CD4-positive, alpha-beta T cell (primary cell): ENCODE results near the gene PSMB1. TPM values are rescaled to one million over a fixed set of nuclear protein-coding genes. Genes with fewer than 3 reads are reported as not detected.

Experiments
- ATAC-seq: fragments of 200-7000 bp; cut with Tn5 transposase; one replicate; pipeline ENCODE4 v1.10.0; 2022; ENCODE audit warnings: mild to moderate bottlenecking; ENCODE audit not compliant: poor library complexity
- CTCF ChIA-PET: fragments of 350-600 bp; sonication (Branson Sonifier 250); formaldehyde crosslinking; loops from one replicate; lab custom pipeline; 2021; ENCODE audit warnings: antibody characterized with exemption, inconsistent platforms; lab: Charles Lee
- POLR2A ChIA-PET: fragments of 350-600 bp; sonication (Branson Sonifier 250); formaldehyde crosslinking; loops from one replicate; lab custom pipeline; 2021; ENCODE audit warnings: antibody characterized with exemption, inconsistent platforms; lab: Charles Lee
- DNase-seq, 14 experiments: peaks; one replicate each; pipeline ENCODE4 v3.0.0-alpha.2; 2013 to 2020; ENCODE audit warnings: mixed read lengths in 2 of 14
- H3K27ac ChIP-seq, 2 donors: one replicate each; pipeline versions ENCODE4 v1.5.1 to v1.7.0; 2013; ENCODE audit warnings: low read length in 2 of 2, low read depth in 1 of 2, mild to moderate bottlenecking in 1 of 2
- H3K27me3 ChIP-seq, 2 experiments: 1 replicate in 1 of 2; 2 replicates in 1 of 2; pipeline versions ENCODE4 v1.6.1 to v1.7.0; 2013; ENCODE audit warnings: low read length in 2 of 2, control low read depth in 1 of 2, mild to moderate bottlenecking in 1 of 2, moderate library complexity in 1 of 2; ENCODE audit not compliant: insufficient read depth in 2 of 2, control insufficient read depth in 1 of 2
- H3K36me3 ChIP-seq: one replicate; pipeline ENCODE4 v1.6.1; 2013; ENCODE audit warnings: low read length, control low read depth; ENCODE audit not compliant: insufficient read depth
- H3K4me1 ChIP-seq: one replicate; pipeline ENCODE4 v1.6.1; 2013; ENCODE audit warnings: low read length, control low read depth; ENCODE audit not compliant: insufficient read depth
- H3K4me3 ChIP-seq: one replicate; pipeline ENCODE4 v1.5.1; 2013; ENCODE audit warnings: mild to moderate bottlenecking, low read length, moderate library complexity
- H3K9me3 ChIP-seq, 2 experiments: 1 replicate in 1 of 2; 2 replicates in 1 of 2; pipeline versions ENCODE4 v1.6.1 to v1.7.0; 2013; ENCODE audit warnings: low read length in 2 of 2, mild to moderate bottlenecking in 2 of 2, control low read depth in 1 of 2, moderate library complexity in 1 of 2; ENCODE audit not compliant: control insufficient read depth in 1 of 2, insufficient read depth in 1 of 2
- H3K27ac Mint-ChIP-seq: one replicate; pipeline ENCODE4 v1.8.0; 2020; ENCODE audit warnings: mixed read lengths
- H3K27me3 Mint-ChIP-seq: one replicate; pipeline ENCODE4 v1.8.0; 2021; ENCODE audit warnings: mixed read lengths
- H3K36me3 Mint-ChIP-seq: one replicate; pipeline ENCODE4 v1.8.0; 2021; ENCODE audit warnings: low read depth, mixed read lengths
- H3K4me1 Mint-ChIP-seq: one replicate; pipeline ENCODE4 v1.8.0; 2021; ENCODE audit warnings: low read depth, mixed read lengths
- H3K4me3 Mint-ChIP-seq: one replicate; pipeline ENCODE4 v1.8.0; 2020; ENCODE audit warnings: mild to moderate bottlenecking, mixed read lengths
- H3K9me3 Mint-ChIP-seq: one replicate; pipeline ENCODE4 v1.8.0; 2020; ENCODE audit warnings: mixed read lengths
- CTCF ChIP-seq: fragments of 200-600 bp; IDR thresholded peaks from one replicate; pipeline ENCODE4 v1.8.0; 2022; ENCODE audit warnings: antibody characterized with exemption, mild to moderate bottlenecking
- intact Hi-C, 2 experiments: fragments of 100-400 bp; cut with DNase I in 1 of 2; cut with micrococcal nuclease in 1 of 2; formaldehyde crosslinking; loops; one replicate each; pipeline versions ENCODE4 v1.15.1 to v1.9.0; 2023 to 2025; cut with DNase I, micrococcal nuclease
- total RNA-seq, 174 experiments: library from RNA in 2 of 174; stranded (reverse) in 2 of 174; gene quantifications; one replicate each; pipeline ENCODE4 v1.2.3 and lab custom pipeline; 2021 to 2026

Gene PSMB1
- total RNA-seq, 2 experiments from 2014 or later = 98.8 to 108 TPM

- Mint-ChIP-seq H3K36me3 (peaks cover 52% of the 10 kb centered on the region), H3K9me3 (no peaks in the 10 kb centered on the region), H3K4me3 (peak overlapping the region; percentile 97), H3K27me3 (no peaks in the 10 kb centered on the region), H3K4me1 (peaks cover 38% of the 10 kb centered on the region), H3K27ac (peak overlapping the region; percentile 96)
- intact Hi-C loops = loop anchor here (1.0 to 5.0 kb wide), 4 partner anchors 29 to 833 kb away; partner anchors contain the start of genes DYNLT2 (in 1 of the 2), ERMARD (in 1 of the 2), FAM120B (in 1 of the 2) and PSMB1 (in 1 of the 2)
- no peak for ATAC-seq
- ChIA-PET POLR2A (interaction anchor here (0.8 to 3.1 kb wide), 11 partner anchors 8 to 882 kb away, joined by 3 to 100 read pairs (median 5); partner anchors contain the start of genes C6orf120, DYNLT2, ERMARD and PHF10), CTCF (interaction anchor here (0.7 to 1.9 kb wide), 6 partner anchors 9 to 1371 kb away, joined by 3 to 9 read pairs (median 4); partner anchors contain the start of genes C6orf120, PSMB1, TBP and WDR27)
- Histone ChIP-seq H3K9me3 (no peaks in the 10 kb centered on the region), H3K36me3 (peaks cover 32% of the 10 kb centered on the region), H3K27ac (peak overlapping the region; percentile 65 to 69), H3K27me3 (no peaks in the 10 kb centered on the region), H3K4me1 (peaks cover 15% of the 10 kb centered on the region), H3K4me3 (peak overlapping the region; percentile 74)
- DNase-seq = no peak
- TF ChIP-seq CTCF = no peak
Observed at GRCh38 chr6:170583756-170584180, 30.7 kb upstream of the PSMB1 start.

GRCh38 chr6:170578909-170579308, 25.8 kb upstream of the PSMB1 start:
- no peak for TF ChIP-seq CTCF
- CTCF ChIA-PET = no interaction called here
- Mint-ChIP-seq H3K27ac (peak overlapping the region; percentile 47), H3K4me3 (no peak overlapping the region), H3K9me3 (no peaks in the 10 kb centered on the region), H3K27me3 (no peaks in the 10 kb centered on the region), H3K4me1 (peaks cover 27% of the 10 kb centered on the region), H3K36me3 (peaks cover 98% of the 10 kb centered on the region)
- H3K27me3 ChIP-seq = no peaks in the 10 kb centered on the region
- peaks cover 8% of the 10 kb centered on the region for H3K4me1 ChIP-seq
- no peak overlapping the region for H3K4me3 ChIP-seq
- H3K36me3 ChIP-seq = peaks cover 63% of the 10 kb centered on the region
- H3K9me3 ChIP-seq = no peaks in the 10 kb centered on the region
- DNase-seq = no peak
- ATAC-seq = no peak
- intact Hi-C loops = no loop called here
- POLR2A ChIA-PET = no interaction called here
- H3K27ac ChIP-seq = no peak overlapping the region

- peaks cover 97% of the 10 kb centered on the region for H3K36me3 Mint-ChIP-seq
Observed at GRCh38 chr6:170575250-170575649, 22.1 kb upstream of the PSMB1 start.

More at GRCh38 chr6:170575250-170575649, 22.1 kb upstream of the PSMB1 start:
- Histone ChIP-seq H3K36me3 (peaks cover 71% of the 10 kb centered on the region), H3K4me3 (no peak overlapping the region), H3K9me3 (no peaks in the 10 kb centered on the region), H3K27me3 (no peaks in the 10 kb centered on the region), H3K27ac (no peak overlapping the region), H3K4me1 (no peaks in the 10 kb centered on the region)
- no peak for ATAC-seq
- Mint-ChIP-seq H3K4me3 (no peak overlapping the region), H3K27ac (no peak overlapping the region), H3K27me3 (no peaks in the 10 kb centered on the region), H3K9me3 (no peaks in the 10 kb centered on the region), H3K4me1 (no peaks in the 10 kb centered on the region)
- CTCF ChIA-PET = interaction anchor here (1.7 kb wide), 1 partner anchor 16 kb away, joined by 3 read pairs; no protein-coding TSS in a partner anchor
- no peak for TF ChIP-seq CTCF
- intact Hi-C loops = no loop called here
- no peak for DNase-seq
- POLR2A ChIA-PET = interaction anchor here (1.7 kb wide), 1 partner anchor 9 kb away, joined by 6 read pairs; the partner anchor contains the start of gene PDCD2
